Kidney capillary endothelial cell (primary cell): ENCODE data around the gene ZC3H10.
"Not testable (repeated sequence)": the region's sequence is repeated elsewhere in the genome, so short reads cannot be mapped to it uniquely, and the experiment has no call there.

Experiments used
- DNase-seq: peaks from one replicate; pipeline ENCODE4 v3.0.0-alpha.2; 2018; ENCODE audit warnings: low spot score

ZC3H10 gene, protein sequence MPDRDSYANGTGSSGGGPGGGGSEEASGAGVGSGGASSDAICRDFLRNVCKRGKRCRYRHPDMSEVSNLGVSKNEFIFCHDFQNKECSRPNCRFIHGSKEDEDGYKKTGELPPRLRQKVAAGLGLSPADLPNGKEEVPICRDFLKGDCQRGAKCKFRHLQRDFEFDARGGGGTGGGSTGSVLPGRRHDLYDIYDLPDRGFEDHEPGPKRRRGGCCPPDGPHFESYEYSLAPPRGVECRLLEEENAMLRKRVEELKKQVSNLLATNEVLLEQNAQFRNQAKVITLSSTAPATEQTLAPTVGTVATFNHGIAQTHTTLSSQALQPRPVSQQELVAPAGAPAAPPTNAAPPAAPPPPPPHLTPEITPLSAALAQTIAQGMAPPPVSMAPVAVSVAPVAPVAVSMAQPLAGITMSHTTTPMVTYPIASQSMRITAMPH

DNA sequence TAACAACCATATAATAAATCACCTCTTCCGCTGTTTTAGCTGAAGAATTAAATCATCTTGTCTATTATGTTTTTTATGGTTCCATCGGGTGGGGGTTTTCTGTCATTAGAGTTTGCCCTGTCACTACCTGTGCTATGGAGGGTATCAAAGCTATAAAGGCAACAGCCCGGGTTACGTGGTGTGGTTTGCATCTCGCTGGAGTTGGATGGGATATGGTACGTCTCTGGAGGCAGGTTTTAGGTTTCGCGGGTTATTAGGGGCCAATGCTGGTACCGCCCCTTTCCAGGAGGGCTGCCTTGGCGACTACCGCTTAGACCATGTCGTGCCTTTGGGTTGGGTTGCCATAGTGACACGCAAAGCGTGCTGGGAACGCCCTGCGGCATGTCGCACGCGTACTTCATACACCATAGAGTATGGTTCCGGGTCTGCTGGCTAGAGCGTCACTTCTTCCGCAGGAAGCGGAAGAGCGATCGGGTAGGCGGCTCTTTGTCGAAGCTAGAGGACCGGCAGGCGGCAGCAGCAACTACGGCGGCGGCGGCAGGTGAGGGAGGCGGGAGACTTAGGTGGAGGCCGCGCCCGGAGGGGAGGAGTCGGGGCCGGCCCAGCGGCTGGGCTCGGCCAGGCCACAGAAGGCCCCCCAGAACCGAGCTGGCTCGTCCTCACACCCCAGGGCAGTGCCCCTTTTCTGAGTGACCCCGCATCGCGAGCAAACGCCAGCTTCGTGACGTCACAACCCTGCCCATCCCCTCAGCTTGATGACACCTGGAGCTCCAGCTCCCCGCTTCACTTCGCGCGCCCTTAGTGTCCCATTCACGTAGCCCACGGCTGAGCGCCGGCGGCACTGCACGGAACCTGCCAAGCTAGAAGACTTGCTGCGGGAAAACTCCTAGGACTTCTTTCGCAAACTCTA lies at the start of gene ZC3H10:
ZC3H10 (plus strand) TSS at position 489 of the 910 bp plus-strand sequence. CDS start 2,297 bp downstream, outside the sequence.
- DNase-seq, result peak; percentile 99

DNA sequence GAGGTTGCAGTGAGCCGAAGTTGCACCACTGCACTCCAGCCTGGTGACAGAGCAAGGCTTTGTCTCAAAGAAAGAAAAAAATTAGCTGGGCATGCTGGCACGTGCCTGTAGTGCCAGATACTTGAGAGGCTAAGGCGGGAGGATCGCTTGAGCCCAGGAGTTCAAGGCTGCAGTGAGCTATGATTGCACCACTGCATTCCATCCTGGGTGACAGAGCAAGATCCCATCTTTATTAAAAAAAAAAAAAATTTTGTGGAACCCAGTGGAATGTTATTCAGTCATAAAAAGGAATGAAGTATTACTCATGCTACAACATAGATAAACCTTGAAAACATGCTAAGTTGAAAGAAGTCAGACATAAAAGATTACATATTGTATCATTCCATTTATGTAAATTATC lies 46.4 kb upstream of the ZC3H10 start:
- no peak for DNase-seq

- no peak for DNase-seq
These were observed 43.7 kb upstream of the ZC3H10 start for GRCh38 chr12:56074396-56074795.

- not testable (repeated sequence) for DNase-seq
These were observed 40.1 kb upstream of the ZC3H10 start for GRCh38 chr12:56077966-56078365.

GRCh38 chr12:56078427-56078826 lies 39.6 kb upstream of the ZC3H10 start:
- DNase-seq, result no peak

GRCh38 chr12:56078931-56079722 lies 38.9 kb upstream of the ZC3H10 start:
- peak; percentile 68 for DNase-seq

- DNase-seq, result peak; percentile 38
These were observed 38.1 kb upstream of the ZC3H10 start, which contains the start of gene ERBB3 for GRCh38 chr12:56079723-56080555. Gene ERBB3, plus strand, starts transcription at chr12:56080165. Its CDS starts 136 bp downstream, at chr12:56080301.

- no peak for DNase-seq
These were observed 37.4 kb upstream of the ZC3H10 start for GRCh38 chr12:56080556-56081138.

DNA sequence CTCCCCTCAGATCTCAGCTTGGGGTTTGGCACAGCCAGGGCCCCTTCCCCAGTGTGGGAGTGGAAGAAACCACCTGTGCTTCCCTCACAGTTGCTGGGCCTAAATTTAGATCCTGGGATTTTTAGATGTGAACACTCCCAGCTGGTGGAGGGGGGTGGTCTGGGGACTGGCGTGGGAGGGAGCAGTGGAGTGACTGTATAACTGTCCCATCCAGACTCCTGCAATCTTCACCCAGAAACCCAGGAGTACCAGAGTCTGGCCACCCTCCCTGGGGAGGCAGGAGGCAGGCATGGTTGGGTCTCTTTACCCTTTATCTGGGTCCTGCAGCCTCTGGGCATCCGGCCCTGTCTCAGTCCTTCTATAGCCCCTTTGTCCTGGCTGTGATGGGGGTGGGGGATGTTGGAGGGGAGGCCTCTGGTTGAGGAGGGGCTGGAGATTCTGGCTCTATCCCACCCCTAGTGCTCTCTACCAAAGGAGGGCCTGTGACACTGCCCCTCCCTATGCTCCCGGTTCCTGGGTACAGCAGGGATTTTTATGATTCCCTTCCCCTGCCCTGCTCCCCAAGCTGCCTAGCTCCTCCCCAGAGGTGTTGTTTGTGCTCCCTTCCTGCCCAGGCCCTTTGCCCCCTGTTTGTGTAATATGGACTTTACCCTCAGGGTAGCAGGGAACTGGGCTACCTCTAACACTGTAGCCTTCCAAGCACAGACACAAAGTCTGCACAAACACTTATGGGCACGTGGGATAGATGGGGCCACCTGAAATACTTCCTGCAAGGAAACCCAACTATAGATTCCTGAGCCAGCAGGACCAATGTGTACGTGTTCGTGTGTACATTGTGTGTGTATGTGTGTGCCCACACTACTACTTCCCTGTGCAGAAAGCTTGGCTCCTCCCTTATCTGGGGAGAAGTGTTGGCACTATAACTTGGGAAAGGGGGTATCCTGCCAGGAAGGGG lies 36.4 kb upstream of the ZC3H10 start:
- DNase-seq, result no peak

- DNase-seq, result no peak
These were observed 35.7 kb upstream of the ZC3H10 start for GRCh38 chr12:56082382-56082781.

GRCh38 chr12:56082967-56083366 lies 35.1 kb upstream of the ZC3H10 start:
- DNase-seq, result no peak

- no peak for DNase-seq
These were observed 33.0 kb upstream of the ZC3H10 start for GRCh38 chr12:56084958-56085543.

GRCh38 chr12:56086096-56086495 lies 32.0 kb upstream of the ZC3H10 start:
- no peak for DNase-seq

- DNase-seq, result no peak
These were observed 31.5 kb upstream of the ZC3H10 start for GRCh38 chr12:56086608-56087007.

GRCh38 chr12:56087220-56087619 lies 30.8 kb upstream of the ZC3H10 start:
- DNase-seq, result no peak

GRCh38 chr12:56097738-56098137 lies 20.3 kb upstream of the ZC3H10 start:
- no peak for DNase-seq

- DNase-seq, result no peak
These were observed 19.5 kb upstream of the ZC3H10 start for GRCh38 chr12:56098592-56098991.

GRCh38 chr12:56099787-56100186 lies 18.3 kb upstream of the ZC3H10 start:
- DNase-seq, result no peak

DNA sequence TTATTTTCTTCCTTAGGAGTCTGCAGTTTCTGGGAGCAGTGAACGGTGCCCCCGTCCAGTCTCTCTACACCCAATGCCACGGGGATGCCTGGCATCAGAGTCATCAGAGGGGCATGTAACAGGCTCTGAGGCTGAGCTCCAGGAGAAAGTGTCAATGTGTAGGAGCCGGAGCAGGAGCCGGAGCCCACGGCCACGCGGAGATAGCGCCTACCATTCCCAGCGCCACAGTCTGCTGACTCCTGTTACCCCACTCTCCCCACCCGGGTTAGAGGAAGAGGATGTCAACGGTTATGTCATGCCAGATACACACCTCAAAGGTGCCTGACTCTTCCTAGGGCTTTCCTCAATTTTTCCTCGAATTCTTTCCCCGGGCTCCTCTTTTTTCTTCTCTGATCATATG lies 17.0 kb upstream of the ZC3H10 start:
- DNase-seq, result no peak
